SK-N-MC (cell line): ENCODE results near the gene SENP5.

Source experiments
- EZH2 ChIP-seq: fragments of 200-600 bp; sonication (generic); IDR thresholded peaks from one replicate; pipeline ENCODE4 v1.6.1; 2017; ENCODE audit warnings: antibody characterized with exemption
- FOXP2 ChIP-seq: optimal IDR thresholded peaks from 2 replicates; pipeline ENCODE3; 2011; ENCODE audit warnings: mild to moderate bottlenecking, moderate library complexity; ENCODE audit not compliant: insufficient read depth; ENCODE audit errors: extremely low read length, control extremely low read depth
- POLR2AphosphoS5 ChIP-seq: IDR thresholded peaks from 2 replicates; pipeline ENCODE4 v1.6.1; 2012; ENCODE audit warnings: mild to moderate bottlenecking, low read depth, low read length, borderline replicate concordance

DNA sequence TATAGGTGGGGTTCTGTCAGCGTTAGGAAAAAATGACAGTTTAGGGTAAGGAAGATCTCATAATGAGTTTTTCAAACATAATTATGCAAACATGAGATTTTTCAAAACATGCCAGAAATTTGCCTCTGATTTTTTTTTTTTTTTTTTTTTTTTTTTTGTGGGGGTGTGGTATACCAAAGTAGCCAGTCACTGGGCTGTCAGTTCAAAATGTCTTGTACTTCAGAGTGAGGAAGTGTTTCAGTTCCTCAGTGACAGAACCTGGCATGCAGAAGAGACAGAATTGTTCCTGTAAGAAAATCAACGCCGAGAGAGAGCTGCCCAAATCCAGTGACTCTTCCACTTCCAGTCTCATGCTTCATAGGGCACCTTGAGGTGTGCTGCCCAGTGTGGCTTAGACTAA, 64.9 kb downstream of the SENP5 start:
- TF ChIP-seq FOXP2 (no peak), POLR2AphosphoS5 (no peak; the same call in 1 of the 2 replicates), EZH2 (no peak)
